ENCODE measurements around the gene CMKLR1. TPM values are rescaled to one million over a fixed set of nuclear protein-coding genes. Genes with fewer than 3 reads are reported as not detected.

Gene CMKLR1
- polyA plus RNA-seq, 1 of the 3 experiments (the other 2 are of a cell fraction), result 0.15 TPM

DNA sequence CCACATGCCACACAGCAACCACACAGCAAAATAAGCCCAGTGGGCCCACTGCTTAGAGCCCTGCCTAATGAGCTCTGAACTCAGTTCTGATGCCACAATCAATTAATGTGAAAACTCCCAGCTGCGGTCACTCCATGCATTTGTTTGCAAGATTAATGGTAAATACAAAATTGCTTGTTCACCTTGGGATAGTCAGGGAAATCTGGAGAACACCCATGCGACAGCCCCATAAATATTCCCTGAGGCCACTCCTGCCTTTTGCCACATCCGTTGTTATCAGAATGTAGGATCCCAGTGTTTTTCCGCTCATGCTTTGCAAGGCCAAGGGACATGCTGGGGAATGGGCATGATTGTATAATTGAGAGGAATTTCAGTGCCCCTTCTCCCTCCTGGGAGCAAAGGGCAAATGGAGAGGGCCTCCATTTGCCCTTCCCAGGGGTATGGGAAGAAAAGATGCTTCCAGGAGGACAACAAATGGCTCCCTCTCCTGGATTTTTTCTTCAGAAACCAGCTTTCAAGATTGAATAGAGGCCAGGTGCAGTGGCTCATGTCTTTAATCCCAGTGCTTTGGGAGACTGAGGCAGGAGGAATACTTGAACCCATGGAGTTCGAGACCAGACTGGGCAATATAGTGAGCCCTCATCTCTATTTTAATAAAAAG lies 30.8 kb upstream of the CMKLR1 start:
- Histone ChIP-seq H3K9me3 (no peaks in the 10 kb centered on the region), H3K4me1 (ENCODE audit: control insufficient read depth in 1 of 2, insufficient read depth in 2 of 2, low read depth in 1 of 2, low read length in 1 of 2) (peaks cover 0 to 36% of the 10 kb centered on the region in 2 experiments; a peak in 2 of 4 replicates), H3K9me2 (no peaks in the 10 kb centered on the region), H3F3A (replicated peaks; ENCODE audit: insufficient read depth) (no peaks in the 10 kb centered on the region), H3K9ac (no peak overlapping the region), H3K79me2 (ENCODE audit: insufficient read depth) (no peaks in the 10 kb centered on the region), H3K4me3 (ENCODE audit: low read depth in 2 of 2, low read length in 1 of 2) (no peak overlapping the region), H4K20me1 (ENCODE audit: insufficient read depth) (no peaks in the 10 kb centered on the region), H3K4me2 (no peak overlapping the region), H3K36me3 (replicated peaks in 1 of 2; ENCODE audit: control insufficient read depth in 1 of 2, insufficient read depth in 2 of 2, low read length in 1 of 2) (no peaks in the 10 kb centered on the region), H3K27me3 (ENCODE audit: insufficient read depth) (no peaks in the 10 kb centered on the region), H2AFZ (ENCODE audit: low read depth) (no peak overlapping the region), H3K27ac (ENCODE audit: low read depth in 2 of 2, low read length in 1 of 2) (peak overlapping the region in 1 of 2 experiments; percentile 98; a peak in 2 of 4 replicates)
- 23% methylated on average over 5 of the region's 5 CpGs for WGBS (ENCODE audit: low lambda C conversion rate)
- DNase-seq, result peak; percentile 76
- ChIA-PET POLR2A (interaction anchor here (0.6 to 1.7 kb wide), 3 partner anchors 12 to 40 kb away, joined by 3 to 4 read pairs (median 3); no protein-coding TSS in a partner anchor), CTCF (interaction anchor here (0.7 to 4.4 kb wide), 12 partner anchors 13 to 241 kb away, joined by 3 to 21 read pairs (median 4); partner anchors contain the start of gene WSCD2)
- TF ChIP-seq TEAD4 (IDR thresholded peaks at IDR 0.05; ENCODE audit: borderline replicate concordance, insufficient read depth), result no peak
- no peak for TF ChIP-seq MEF2A (IDR thresholded peaks at IDR 0.05; ENCODE audit: borderline replicate concordance, low read depth)
- no peak; the same call in 1 of the 2 replicates for TF ChIP-seq RFX5 (IDR thresholded peaks at IDR 0.05; ENCODE audit: low read length)
- TF ChIP-seq FOSL2 (IDR thresholded peaks at IDR 0.05; ENCODE audit: borderline replicate concordance, low read depth), result no peak
- peak; percentile 87 for TF ChIP-seq FOXJ3 (CRISPR knock-in tag; IDR thresholded peaks at IDR 0.05)
- TF ChIP-seq, protein P1, sequence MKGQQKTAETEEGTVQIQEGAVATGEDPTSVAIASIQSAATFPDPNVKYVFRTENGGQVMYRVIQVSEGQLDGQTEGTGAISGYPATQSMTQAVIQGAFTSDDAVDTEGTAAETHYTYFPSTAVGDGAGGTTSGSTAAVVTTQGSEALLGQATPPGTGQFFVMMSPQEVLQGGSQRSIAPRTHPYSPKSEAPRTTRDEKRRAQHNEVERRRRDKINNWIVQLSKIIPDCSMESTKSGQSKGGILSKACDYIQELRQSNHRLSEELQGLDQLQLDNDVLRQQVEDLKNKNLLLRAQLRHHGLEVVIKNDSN (IDR thresholded peaks at IDR 0.05; ENCODE audit: borderline replicate concordance, low read depth), result no peak
- no peak for TF ChIP-seq FOXM1 (IDR thresholded peaks at IDR 0.05; ENCODE audit: low read depth)
- TF ChIP-seq YY1 (IDR thresholded peaks at IDR 0.05; ENCODE audit: low read depth), result no peak
- TF ChIP-seq MXI1 (IDR thresholded peaks at IDR 0.05; ENCODE audit: low read depth, low read length), result peak; percentile 53; the same call in 1 of the 2 replicates
- TF ChIP-seq CHD2 (IDR thresholded peaks at IDR 0.05; ENCODE audit: low read length, partially characterized antibody), result peak; percentile 62
- peak; percentile 92 for TF ChIP-seq GATA2 (CRISPR knock-in tag; IDR thresholded peaks at IDR 0.05)
- TF ChIP-seq, protein P2, sequence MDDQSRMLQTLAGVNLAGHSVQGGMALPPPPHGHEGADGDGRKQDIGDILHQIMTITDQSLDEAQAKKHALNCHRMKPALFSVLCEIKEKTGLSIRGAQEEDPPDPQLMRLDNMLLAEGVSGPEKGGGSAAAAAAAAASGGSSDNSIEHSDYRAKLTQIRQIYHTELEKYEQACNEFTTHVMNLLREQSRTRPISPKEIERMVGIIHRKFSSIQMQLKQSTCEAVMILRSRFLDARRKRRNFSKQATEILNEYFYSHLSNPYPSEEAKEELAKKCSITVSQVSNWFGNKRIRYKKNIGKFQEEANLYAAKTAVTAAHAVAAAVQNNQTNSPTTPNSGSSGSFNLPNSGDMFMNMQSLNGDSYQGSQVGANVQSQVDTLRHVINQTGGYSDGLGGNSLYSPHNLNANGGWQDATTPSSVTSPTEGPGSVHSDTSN (IDR thresholded peaks at IDR 0.05), result no peak; the same call in 1 of the 2 replicates
- TF ChIP-seq, protein P3, sequence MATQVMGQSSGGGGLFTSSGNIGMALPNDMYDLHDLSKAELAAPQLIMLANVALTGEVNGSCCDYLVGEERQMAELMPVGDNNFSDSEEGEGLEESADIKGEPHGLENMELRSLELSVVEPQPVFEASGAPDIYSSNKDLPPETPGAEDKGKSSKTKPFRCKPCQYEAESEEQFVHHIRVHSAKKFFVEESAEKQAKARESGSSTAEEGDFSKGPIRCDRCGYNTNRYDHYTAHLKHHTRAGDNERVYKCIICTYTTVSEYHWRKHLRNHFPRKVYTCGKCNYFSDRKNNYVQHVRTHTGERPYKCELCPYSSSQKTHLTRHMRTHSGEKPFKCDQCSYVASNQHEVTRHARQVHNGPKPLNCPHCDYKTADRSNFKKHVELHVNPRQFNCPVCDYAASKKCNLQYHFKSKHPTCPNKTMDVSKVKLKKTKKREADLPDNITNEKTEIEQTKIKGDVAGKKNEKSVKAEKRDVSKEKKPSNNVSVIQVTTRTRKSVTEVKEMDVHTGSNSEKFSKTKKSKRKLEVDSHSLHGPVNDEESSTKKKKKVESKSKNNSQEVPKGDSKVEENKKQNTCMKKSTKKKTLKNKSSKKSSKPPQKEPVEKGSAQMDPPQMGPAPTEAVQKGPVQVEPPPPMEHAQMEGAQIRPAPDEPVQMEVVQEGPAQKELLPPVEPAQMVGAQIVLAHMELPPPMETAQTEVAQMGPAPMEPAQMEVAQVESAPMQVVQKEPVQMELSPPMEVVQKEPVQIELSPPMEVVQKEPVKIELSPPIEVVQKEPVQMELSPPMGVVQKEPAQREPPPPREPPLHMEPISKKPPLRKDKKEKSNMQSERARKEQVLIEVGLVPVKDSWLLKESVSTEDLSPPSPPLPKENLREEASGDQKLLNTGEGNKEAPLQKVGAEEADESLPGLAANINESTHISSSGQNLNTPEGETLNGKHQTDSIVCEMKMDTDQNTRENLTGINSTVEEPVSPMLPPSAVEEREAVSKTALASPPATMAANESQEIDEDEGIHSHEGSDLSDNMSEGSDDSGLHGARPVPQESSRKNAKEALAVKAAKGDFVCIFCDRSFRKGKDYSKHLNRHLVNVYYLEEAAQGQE (IDR thresholded peaks at IDR 0.05; ENCODE audit: low read depth, low read length), result no peak
- no peak for TF ChIP-seq POLR2AphosphoS5 (IDR thresholded peaks at IDR 0.05; ENCODE audit: low read depth, low read length)
- no peak for TF ChIP-seq ELF1 (IDR thresholded peaks at IDR 0.05)
- TF ChIP-seq TCF12 (IDR thresholded peaks at IDR 0.05), result peak; percentile 72
- TF ChIP-seq RAD21 (IDR thresholded peaks at IDR 0.05; ENCODE audit: low read length), result peak; percentile 15; the same call in 1 of the 2 replicates
- TF ChIP-seq NFIC (IDR thresholded peaks at IDR 0.05; ENCODE audit: borderline replicate concordance), result no peak
- TF ChIP-seq TAF1 (IDR thresholded peaks at IDR 0.05; ENCODE audit: borderline replicate concordance, low read depth, low read length), result no peak
- TF ChIP-seq, protein P4, sequence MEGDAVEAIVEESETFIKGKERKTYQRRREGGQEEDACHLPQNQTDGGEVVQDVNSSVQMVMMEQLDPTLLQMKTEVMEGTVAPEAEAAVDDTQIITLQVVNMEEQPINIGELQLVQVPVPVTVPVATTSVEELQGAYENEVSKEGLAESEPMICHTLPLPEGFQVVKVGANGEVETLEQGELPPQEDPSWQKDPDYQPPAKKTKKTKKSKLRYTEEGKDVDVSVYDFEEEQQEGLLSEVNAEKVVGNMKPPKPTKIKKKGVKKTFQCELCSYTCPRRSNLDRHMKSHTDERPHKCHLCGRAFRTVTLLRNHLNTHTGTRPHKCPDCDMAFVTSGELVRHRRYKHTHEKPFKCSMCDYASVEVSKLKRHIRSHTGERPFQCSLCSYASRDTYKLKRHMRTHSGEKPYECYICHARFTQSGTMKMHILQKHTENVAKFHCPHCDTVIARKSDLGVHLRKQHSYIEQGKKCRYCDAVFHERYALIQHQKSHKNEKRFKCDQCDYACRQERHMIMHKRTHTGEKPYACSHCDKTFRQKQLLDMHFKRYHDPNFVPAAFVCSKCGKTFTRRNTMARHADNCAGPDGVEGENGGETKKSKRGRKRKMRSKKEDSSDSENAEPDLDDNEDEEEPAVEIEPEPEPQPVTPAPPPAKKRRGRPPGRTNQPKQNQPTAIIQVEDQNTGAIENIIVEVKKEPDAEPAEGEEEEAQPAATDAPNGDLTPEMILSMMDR (IDR thresholded peaks at IDR 0.05), result no peak
- TF ChIP-seq, protein P5, sequence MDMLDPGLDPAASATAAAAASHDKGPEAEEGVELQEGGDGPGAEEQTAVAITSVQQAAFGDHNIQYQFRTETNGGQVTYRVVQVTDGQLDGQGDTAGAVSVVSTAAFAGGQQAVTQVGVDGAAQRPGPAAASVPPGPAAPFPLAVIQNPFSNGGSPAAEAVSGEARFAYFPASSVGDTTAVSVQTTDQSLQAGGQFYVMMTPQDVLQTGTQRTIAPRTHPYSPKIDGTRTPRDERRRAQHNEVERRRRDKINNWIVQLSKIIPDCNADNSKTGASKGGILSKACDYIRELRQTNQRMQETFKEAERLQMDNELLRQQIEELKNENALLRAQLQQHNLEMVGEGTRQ (IDR thresholded peaks at IDR 0.05; ENCODE audit: borderline replicate concordance, low read depth, low read length), result no peak
- peak; percentile 89; the same call in 1 of the 2 replicates for TF ChIP-seq RCOR1 (IDR thresholded peaks at IDR 0.05; ENCODE audit: low read length)
- no peak for TF ChIP-seq JUND (IDR thresholded peaks at IDR 0.05)
- TF ChIP-seq EP300 (IDR thresholded peaks at IDR 0.05; ENCODE audit: borderline replicate concordance in 1 of 2, low read depth in 1 of 2, low read length in 1 of 2), result peak in 1 of 2 experiments; percentile 98; a peak in 2 of 4 replicates
- TF ChIP-seq RXRA (IDR thresholded peaks at IDR 0.05; ENCODE audit: borderline replicate concordance, low read depth), result no peak
- TF ChIP-seq SMC3 (IDR thresholded peaks at IDR 0.05; ENCODE audit: low read depth, low read length), result no peak

Data from SK-N-SH (cell line).